Measurements from ENCODE around the gene CENPB.

CENPB gene

GRCh38 chr20:3788685-3789155 is 2.2 kb upstream of the CENPB start:
- DNase-seq = no peak

GRCh38 chr20:3787324-3788014 is 929 bp upstream of the CENPB start:
- DNase-seq = no peak

- peak; percentile 41 for DNase-seq
Observed at GRCh38 chr20:3786126-3786484, 435 bp downstream of the CENPB start.

GRCh38 chr20:3785240-3786125 is 1.1 kb downstream of the CENPB start:
- DNase-seq = no peak

- no peak for DNase-seq
Observed at GRCh38 chr20:3784863-3785239, 1.7 kb downstream of the CENPB start.

GRCh38 chr20:3784216-3784853 is 2.2 kb downstream of the CENPB start:
- no peak for DNase-seq

GRCh38 chr20:3783511-3784195 is 2.9 kb downstream of the CENPB start:
- DNase-seq = no peak

GRCh38 chr20:3783068-3783489 is 3.5 kb downstream of the CENPB start:
- DNase-seq = no peak

GRCh38 chr20:3782597-3782996 is 3.9 kb downstream of the CENPB start:
- no peak for DNase-seq

- peak; percentile 94 for DNase-seq
Observed at GRCh38 chr20:3781153-3781910, 5.2 kb downstream of the CENPB start, which contains the start of gene SPEF1. Gene SPEF1 (minus strand): TSS chr20:3781448. CDS start chr20:3781287, 161 bp downstream.

- DNase-seq = no peak
Observed at GRCh38 chr20:3778976-3779375, 7.6 kb downstream of the CENPB start.

- peak; percentile 40 for DNase-seq
Observed at GRCh38 chr20:3777716-3778629, 8.6 kb downstream of the CENPB start.

GRCh38 chr20:3777381-3777715 is 9.2 kb downstream of the CENPB start:
- no peak for DNase-seq

- no peak for DNase-seq
Observed at GRCh38 chr20:3775457-3776108, 11.0 kb downstream of the CENPB start.

- DNase-seq = no peak
Observed at GRCh38 chr20:3771552-3772058, 14.9 kb downstream of the CENPB start.

- DNase-seq = peak; percentile 83
Observed at GRCh38 chr20:3768342-3769130, 18.0 kb downstream of the CENPB start.

GRCh38 chr20:3767427-3768341 is 18.9 kb downstream of the CENPB start, which contains the start of gene ADISSP:
Gene ADISSP (minus strand): TSS chr20:3767753. CDS start chr20:3760100, 7,653 bp downstream.
- DNase-seq = peak; percentile 98

- peak; percentile 4 for DNase-seq
Observed at GRCh38 chr20:3767110-3767426, 19.5 kb downstream of the CENPB start.
